ENCODE data around the gene SPHK2. TPM values are rescaled to one million over a fixed set of nuclear protein-coding genes. Genes with fewer than 3 reads are reported as not detected.

The SPHK2 gene
- total and polyA plus RNA-seq, 9 donors: 2.9 to 37.2 (median 25.4) TPM

GRCh38 chr19:48674216-48674809, 55.0 kb downstream of the SPHK2 start:
- DNase-seq: no peak
- no peaks in the 10 kb centered on the region for H3K27me3 ChIP-seq
- peaks cover 3% of the 10 kb centered on the region for H3K4me1 ChIP-seq (ENCODE audit: insufficient read depth)
- no peaks in the 10 kb centered on the region for H3K9me3 ChIP-seq
- H3K36me3 ChIP-seq: no peaks in the 10 kb centered on the region
- WGBS, 3 donors: 87 to 92% (median 91%) methylated on average over 17 to 19 of the region's 19 CpGs
- H3K4me3 ChIP-seq: no peak overlapping the region
- TF ChIP-seq EP300 (IDR thresholded peaks at IDR 0.05): no peak
- no peak for TF ChIP-seq POLR2A (IDR thresholded peaks at IDR 0.05)
- TF ChIP-seq, protein P1, sequence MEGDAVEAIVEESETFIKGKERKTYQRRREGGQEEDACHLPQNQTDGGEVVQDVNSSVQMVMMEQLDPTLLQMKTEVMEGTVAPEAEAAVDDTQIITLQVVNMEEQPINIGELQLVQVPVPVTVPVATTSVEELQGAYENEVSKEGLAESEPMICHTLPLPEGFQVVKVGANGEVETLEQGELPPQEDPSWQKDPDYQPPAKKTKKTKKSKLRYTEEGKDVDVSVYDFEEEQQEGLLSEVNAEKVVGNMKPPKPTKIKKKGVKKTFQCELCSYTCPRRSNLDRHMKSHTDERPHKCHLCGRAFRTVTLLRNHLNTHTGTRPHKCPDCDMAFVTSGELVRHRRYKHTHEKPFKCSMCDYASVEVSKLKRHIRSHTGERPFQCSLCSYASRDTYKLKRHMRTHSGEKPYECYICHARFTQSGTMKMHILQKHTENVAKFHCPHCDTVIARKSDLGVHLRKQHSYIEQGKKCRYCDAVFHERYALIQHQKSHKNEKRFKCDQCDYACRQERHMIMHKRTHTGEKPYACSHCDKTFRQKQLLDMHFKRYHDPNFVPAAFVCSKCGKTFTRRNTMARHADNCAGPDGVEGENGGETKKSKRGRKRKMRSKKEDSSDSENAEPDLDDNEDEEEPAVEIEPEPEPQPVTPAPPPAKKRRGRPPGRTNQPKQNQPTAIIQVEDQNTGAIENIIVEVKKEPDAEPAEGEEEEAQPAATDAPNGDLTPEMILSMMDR (IDR thresholded peaks at IDR 0.05): no peak
- intact Hi-C loops (cut with DNase I): loop anchor here in 2 of 4 donors (2.0 kb wide), 2 partner anchors 38 to 64 kb away; no protein-coding TSS in a partner anchor
- H3K27ac ChIP-seq: no peak overlapping the region

DNA sequence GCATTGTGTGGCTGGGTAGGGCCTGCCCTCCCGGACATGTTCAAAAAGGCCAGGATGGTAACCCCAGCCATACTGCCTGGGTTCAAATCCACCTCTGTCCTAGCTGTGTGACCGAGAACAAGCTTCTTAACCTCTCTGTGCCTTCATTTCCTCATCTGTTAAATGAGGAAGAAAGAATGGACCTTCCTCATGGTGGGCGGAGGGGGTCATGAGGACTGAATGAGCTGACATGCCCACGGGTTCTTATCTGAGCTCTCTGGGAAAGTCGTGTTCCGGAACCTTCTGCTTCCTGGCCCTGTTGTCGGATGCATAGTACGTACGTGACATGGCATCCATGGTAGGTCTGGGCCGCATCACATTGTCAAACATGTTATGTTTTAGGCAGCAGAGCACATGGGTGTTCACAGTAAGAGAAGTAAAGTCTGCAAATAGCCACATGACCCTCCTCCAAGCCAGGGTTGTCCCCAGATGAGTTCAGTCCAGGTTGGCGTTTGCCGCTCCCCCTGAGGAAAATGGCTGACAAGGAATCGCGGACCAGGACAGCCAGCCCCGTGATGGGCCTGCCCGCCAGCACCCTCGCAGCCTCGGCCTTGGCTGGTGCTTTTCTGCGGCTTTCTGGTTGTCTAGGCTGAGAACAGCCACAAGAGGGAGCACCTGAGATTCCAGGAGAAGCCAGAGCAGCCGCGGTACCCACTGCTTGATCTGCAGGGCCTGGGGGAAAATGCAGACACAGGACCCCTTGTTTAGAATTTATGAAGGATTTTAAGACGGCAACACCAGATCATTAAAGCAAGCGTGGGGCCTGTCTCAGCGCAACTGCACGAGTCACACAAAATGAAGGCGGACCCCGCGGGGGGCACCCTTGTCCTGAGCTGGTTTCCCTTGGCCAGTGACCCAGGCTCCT, 55.9 kb downstream of the SPHK2 start:
- intact Hi-C loops (cut with DNase I): loop anchor here in 3 of 4 donors (2.0 to 5.0 kb wide), 4 partner anchors 37 to 64 kb away; no protein-coding TSS in a partner anchor
- H3K27ac ChIP-seq: no peak overlapping the region
- peak; percentile 82 to 87 (median 83) for DNase-seq
- WGBS, 3 donors: 33% methylated on average over 28 of the region's 28 CpGs
- no peak for TF ChIP-seq POLR2A (IDR thresholded peaks at IDR 0.05)
- TF ChIP-seq, protein P1 (IDR thresholded peaks at IDR 0.05): peak; percentile 84 to 91 (median 89)
- no peak for TF ChIP-seq EP300 (IDR thresholded peaks at IDR 0.05)
- peaks cover 3% of the 10 kb centered on the region for H3K4me1 ChIP-seq (ENCODE audit: insufficient read depth)
- no peaks in the 10 kb centered on the region for H3K27me3 ChIP-seq
- no peaks in the 10 kb centered on the region for H3K9me3 ChIP-seq
- no peak overlapping the region for H3K4me3 ChIP-seq
- no peaks in the 10 kb centered on the region for H3K36me3 ChIP-seq

DNA sequence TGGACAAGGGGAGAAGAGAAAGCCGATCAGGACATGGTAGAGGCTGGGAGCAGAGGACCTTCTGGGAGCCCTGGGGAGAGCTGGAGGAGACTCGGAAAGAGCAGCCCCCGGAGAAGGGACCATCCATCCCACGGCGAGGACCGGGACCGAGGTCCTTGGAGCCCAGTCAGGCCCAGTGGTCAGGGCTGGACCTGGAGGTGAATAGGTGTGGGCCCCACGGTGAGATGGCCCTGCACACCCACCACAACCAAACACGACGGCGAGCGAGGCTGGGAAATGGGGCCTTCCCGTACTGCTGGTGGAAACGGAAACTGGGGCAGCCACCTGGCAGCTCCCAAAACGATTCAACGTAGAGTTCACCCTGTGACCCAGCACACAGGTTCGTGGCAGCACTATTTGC, 57.2 kb downstream of the SPHK2 start:
- 90 to 92% (median 91%) methylated on average over 17 of the region's 17 CpGs for WGBS, 3 donors
- intact Hi-C loops (cut with DNase I): loop anchor here in 2 of 4 donors (5.0 kb wide), 2 partner anchors 36 to 61 kb away; no protein-coding TSS in a partner anchor
- H3K4me1 ChIP-seq (ENCODE audit: insufficient read depth): peaks cover 5% of the 10 kb centered on the region
- TF ChIP-seq, protein P1 (IDR thresholded peaks at IDR 0.05): no peak
- TF ChIP-seq EP300 (IDR thresholded peaks at IDR 0.05): no peak
- TF ChIP-seq POLR2A (IDR thresholded peaks at IDR 0.05): no peak
- no peak overlapping the region for H3K4me3 ChIP-seq
- no peaks in the 10 kb centered on the region for H3K27me3 ChIP-seq
- no peaks in the 10 kb centered on the region for H3K36me3 ChIP-seq
- H3K9me3 ChIP-seq: no peaks in the 10 kb centered on the region
- no peak overlapping the region for H3K27ac ChIP-seq
- DNase-seq: no peak

DNA sequence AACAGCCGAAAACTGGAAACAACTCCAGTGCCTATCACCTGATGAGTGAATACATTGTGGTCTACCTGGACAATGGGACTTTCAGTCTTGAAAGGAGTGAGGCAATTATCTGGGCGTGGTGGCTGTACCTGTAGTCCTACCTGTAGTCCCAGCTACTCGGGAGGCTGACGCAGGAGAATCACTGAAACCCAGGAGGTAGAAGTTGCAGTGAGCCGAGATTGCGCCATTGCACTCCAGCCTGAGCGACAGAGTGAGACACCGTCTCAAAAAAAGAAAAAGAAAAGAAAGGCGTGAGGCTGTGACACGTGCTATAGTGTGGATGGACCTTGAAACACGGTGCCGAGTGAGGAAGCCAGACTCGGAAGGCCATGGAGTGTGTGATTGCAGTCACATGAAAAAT, 57.6 kb downstream of the SPHK2 start:
- WGBS, 3 donors: 89 to 91% (median 90%) methylated on average over 13 of the region's 13 CpGs
- peaks cover 5% of the 10 kb centered on the region for H3K4me1 ChIP-seq (ENCODE audit: insufficient read depth)
- no peaks in the 10 kb centered on the region for H3K9me3 ChIP-seq
- TF ChIP-seq, protein P1 (IDR thresholded peaks at IDR 0.05): no peak
- TF ChIP-seq EP300 (IDR thresholded peaks at IDR 0.05) (no peak), POLR2A (IDR thresholded peaks at IDR 0.05) (no peak)
- intact Hi-C loops (cut with DNase I): loop anchor here in 2 of 4 donors (5.0 kb wide), 2 partner anchors 35 to 60 kb away; no protein-coding TSS in a partner anchor
- no peak overlapping the region for H3K4me3 ChIP-seq
- no peak for DNase-seq
- H3K27me3 ChIP-seq: no peaks in the 10 kb centered on the region
- no peak overlapping the region for H3K27ac ChIP-seq
- no peaks in the 10 kb centered on the region for H3K36me3 ChIP-seq

All from ovary (tissue), 9 donors.